Loucy (cell line): ENCODE measurements around the gene CSNK2A1.

Source experiments
- CTCF ChIP-seq: fragments of 200-600 bp; sonication (generic); conservative IDR thresholded peaks from 2 replicates; pipeline ENCODE4 v1.5.1; 2014; ENCODE audit warnings: mild to moderate bottlenecking, antibody characterized with exemption, low read length
- EZH2phosphoT487 ChIP-seq: fragments of 200-600 bp; IDR thresholded peaks from 2 replicates; pipeline ENCODE4 v1.6.1; 2018; ENCODE audit warnings: antibody characterized with exemption, mild to moderate bottlenecking, moderate library complexity, borderline replicate concordance

DNA sequence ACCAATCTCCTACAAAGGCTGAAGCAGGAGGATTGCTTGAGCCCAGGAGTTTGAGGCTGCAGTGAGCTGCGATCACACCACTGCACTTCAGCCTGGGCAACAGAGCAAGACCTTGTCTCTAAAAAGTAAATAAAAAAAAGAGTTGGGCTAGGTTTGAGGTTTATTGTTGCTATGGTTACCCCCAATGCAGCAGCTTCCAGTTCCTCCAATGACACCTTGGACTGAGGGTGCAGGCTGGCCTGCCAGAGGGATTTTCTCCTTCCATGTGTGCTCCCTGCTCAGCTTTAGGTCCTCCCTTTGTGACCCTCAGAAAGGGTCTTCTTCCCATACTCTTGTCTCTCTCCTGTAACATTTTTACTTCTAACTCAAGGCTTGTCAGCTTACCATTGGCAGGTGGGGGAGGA is 70.7 kb downstream of the CSNK2A1 start:
- no peak for TF ChIP-seq CTCF
- TF ChIP-seq EZH2phosphoT487: no peak
